LHCN-M2 (cell line): ENCODE data around the gene FAM168A. TPM values are rescaled to one million over a fixed set of nuclear protein-coding genes. Genes with fewer than 3 reads are reported as not detected.

Experiments
- DNase-seq: peaks from one replicate; pipeline ENCODE4 v3.0.0-alpha.2; 2012; ENCODE audit warnings: low read depth
- total RNA-seq: library from RNA; depleted of rRNA; stranded (reverse); fragments of >200 nt; gene quantifications from 2 replicates; pipeline ENCODE4 v1.2.3, GENCODE V29; 2014

The FAM168A gene
- total RNA-seq, 1 experiment from 2014 or later, result 23.7 TPM

DNA sequence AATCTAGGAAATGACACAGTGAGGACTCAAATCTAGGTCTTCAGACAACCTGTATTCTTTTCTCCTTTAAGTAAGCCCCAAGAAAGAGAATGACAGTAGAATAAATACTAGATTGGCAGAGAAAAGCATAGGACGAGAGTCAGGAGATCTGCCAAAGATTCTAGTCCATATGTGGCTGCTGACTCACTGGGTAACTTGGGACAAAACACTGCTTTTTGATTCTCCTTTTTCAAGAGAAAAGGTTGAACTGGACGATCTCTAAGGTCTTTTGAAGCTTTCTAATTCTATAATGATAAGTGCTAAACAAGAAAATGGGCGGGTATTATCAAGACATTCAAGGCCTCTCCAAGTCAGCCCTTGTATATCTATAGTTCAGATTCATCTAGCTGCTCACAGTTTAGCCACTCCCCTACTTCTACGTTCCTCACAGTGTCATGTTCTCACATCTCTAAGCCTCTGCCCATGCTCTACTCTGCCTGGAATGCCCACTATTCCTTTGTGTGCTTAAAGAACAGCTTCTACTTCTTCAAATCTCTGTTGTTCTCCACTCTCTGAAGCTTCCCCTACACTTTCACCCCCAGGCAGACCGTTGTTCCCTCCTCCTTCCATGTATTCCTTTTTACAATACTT lies 168.7 kb downstream of the FAM168A start:
- peak; percentile 41 for DNase-seq

DNA sequence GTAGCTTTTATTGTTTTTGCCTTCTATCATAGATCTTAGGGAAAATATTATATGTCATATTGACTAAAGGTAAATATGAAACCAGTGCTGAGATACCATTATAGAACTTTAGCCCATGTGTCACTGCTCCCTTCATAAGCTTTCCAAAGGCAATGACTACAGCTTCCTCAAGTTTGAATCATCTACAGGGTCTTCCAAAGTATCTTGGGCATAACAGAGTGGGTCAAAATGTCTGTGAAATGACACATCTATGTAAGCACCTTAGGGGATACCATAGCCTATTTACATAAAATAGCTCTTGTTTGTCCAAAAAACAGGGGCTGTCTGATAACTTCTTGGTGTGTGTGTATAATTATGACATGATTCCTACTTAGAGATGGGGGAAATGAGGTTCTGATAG lies 169.2 kb downstream of the FAM168A start:
- DNase-seq, result no peak

DNA sequence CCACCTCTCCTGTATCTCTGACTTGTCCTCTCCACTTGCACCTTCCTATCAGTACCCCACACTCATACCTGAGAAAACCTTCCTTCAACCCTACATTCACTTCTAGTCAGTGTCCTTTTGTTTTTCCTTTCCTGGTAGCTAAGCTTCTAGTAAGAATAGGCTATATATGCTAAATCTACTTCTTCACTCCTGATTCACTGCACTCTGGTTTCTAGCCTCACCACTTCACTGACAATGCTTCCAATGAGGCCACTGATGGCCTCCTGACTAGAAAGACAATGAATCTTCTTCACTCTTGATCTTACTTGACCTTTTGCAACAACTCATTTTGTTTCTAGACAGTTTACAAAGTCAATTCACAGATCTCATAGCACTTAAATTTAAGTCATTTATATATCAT lies 169.7 kb downstream of the FAM168A start:
- DNase-seq, result no peak

DNA sequence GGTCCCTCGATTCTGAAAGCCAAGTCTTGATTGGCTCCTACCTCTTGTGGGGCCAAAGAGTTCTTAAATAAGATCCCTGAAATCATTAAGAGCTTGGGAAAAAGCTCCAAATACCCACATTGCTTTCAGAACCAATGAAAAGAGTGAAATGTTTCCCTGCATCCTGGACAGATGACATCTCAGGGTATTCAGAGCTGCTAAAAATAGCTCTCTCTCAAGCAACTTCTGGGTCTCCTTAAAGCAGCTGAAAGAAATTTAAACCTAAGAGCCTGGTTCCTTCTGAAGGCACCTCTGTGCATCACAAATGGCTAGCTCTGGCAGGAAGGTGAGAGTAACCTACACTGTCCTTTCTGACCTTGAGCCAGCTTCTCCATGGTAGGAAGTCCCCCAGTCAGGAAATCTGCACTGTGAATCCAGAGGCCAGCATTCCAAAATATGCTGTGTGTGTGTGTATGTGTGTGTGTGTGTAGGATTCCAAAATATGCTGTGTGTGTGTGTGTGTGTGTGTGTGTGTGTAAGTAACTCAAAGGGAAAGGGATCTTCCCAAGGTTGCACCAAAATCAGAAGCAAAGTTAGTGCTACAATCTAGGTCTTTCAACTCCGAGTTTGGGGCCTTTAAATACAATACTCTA lies 171.6 kb downstream of the FAM168A start:
- DNase-seq, result peak; percentile 28

DNA sequence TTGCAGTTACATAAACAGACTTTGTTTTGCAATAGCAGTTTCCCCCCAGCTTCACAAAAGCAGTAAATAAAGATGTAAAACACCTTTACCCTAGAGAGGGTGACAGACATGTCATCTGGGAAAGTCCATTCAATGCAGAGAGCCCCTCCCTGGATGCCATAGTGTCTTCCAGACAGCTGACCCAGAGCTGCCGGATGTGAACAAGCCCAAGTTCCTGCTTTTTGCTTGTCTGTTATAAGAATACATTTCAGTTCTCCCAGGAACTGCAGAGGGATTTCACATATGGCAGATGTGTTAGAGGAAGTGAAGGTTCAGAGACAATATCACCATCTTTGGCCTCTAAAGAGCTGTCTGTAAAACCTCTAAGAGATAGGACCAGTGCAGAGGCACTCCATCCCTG lies 172.8 kb downstream of the FAM168A start:
- DNase-seq, result no peak

DNA sequence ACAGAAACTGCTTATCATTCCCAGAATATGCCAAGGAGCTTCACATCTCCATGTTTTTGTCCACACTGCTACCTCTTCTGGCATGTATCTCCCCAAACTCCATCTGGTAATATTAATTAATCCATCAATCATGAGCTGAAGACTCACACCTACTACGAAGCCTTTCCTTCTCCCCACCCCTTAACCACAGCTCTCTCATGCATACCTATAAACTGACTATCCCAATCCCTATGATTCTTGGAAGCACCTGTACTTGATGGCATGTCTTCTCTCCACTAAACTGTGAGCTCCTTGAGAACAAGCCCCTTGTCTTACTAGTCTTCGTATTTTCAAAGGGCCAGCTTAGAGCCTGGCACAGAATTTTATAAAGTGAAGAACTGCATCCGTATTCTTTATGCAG lies 174.4 kb downstream of the FAM168A start:
- DNase-seq, result no peak

DNA sequence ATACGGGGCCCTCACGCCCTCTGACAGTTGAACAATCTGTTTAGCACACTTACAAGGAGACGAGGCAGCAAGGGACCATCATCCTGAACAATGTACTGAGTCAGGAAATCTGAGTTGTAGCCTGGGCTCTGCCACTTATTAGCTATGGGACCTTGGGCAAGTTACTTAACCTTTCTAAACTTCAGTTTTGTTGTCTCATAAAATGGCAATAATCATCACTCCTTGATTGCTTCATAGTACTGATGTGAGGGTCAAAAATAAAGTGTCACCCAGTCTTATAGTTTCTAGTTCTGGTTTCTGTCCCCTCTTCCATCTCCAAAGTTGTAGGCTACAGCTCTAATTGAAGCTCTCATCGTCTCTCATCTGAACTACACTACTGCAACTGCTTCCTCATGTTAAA lies 175.0 kb downstream of the FAM168A start:
- DNase-seq, result no peak

DNA sequence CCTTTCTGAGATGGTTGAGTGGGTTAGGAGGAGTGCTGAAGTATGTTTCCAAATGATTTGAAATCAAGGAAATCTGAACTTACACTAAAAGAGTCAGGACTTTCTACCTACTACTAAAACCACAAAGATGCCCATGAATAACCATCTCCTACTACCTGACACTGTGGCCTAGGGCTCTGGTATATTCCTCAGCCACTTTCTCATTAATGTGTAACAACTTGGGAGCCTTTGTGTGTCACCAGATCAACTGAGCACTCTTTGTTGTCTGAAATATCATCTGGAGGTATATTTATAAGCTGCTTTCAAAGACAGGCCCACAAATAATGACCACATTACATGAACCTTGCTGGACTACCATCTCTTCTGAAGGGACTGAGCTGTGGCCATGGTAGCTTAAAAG lies 177.8 kb downstream of the FAM168A start:
- DNase-seq, result no peak

DNA sequence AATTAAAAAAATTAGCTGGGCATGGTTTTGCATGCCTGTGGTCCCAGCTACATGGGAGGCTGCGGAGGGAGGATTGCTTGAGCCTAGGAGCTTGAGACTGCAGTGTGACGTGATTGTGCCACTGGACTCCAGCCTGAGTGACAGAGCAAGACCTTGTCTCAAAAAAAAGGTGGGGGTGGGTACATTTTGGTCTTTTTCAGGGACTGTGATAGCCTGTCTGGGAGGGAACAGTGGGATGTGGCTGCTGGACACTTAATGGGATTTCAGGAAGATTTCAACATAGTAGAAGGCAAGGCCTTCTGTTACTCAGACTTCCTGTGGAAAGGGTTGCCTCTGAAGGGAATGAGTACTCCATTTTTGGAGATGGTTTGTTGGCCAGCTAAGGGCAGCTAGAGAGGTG lies 181.1 kb downstream of the FAM168A start:
- DNase-seq, result no peak

DNA sequence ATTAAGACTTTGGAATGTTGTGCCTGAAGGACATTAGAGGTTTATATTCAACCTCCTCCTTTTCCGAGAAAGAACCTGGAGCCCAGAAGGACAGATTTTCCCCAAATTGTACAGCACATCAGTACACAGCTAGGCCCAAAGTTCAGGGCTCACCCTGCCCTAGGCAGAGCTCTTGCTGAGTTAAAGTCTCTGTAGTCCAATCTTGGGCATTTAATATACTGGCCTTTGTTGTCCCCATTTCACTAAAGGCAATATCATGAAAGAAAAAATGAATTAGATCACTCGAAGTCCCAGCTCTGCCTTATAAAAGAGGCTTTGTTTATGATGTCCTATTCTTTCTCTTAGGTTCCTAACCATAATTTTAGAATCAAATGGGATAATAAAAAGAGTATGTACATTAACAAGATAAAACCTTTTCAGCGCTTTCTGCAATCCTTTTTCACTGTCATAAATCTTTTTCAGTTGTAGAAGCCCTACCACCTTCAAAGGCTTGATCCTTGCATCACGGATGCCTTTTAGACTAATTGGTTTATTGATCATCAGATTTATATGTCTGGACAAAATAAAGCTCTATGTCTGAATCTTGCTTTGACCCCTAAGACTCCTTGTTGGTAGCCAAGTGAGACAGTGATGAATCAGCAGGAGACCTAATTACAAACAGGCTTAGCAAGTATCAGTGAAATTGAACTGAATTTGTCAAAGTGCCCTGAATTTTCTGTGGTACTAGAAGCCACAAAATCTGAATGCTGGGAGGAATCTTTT lies 181.9 kb downstream of the FAM168A start:
- no peak for DNase-seq

DNA sequence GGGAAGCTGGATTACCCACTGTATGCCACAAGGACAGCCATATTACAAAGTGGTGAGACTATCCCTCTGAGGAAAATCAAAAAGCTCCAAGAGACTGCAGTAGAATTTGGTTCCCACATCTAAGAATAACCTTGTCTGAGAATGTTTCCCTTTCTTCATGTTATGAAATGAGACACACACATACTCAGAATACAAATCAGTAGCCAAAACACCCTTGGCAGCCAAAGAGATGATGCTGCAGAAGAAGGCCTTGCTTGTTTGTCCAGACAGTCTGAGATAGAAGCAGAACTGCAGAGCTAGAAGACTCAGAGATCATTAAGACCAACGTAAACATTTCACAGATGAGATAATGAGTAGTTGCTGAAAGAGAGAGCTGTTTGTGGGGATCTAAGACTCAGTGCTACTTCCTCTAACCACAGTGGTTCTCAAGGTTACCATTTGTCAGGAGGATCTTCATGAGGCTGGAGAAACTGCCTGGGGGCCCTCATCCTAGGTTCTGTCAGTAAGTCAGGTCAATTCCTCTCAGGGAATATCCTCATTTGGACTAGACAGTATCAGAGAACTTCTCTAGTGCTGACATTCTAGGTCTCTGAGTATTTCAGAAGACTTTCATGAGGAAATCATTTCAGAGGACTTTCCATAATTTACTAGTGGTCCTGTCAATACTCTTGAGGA lies 182.8 kb downstream of the FAM168A start:
- DNase-seq, result peak; percentile 43

DNA sequence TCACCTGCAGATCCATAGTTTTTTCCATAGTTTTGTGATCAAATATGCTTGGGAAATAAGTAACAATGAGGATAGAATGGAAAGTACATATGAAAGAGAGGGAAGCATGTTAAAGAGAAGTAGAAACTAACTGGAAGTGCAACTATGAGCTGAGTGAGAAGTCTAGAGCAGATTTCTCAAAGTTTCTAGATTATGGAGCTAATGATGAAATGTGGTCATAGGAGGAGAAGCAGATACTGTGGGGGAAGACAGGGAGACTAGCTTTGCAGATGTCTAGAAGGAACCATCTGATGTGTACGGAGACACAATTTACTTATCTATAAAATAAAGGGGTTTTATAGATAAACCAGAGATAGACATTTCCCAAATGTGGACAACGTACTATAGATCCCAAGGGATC lies 184.7 kb downstream of the FAM168A start:
- no peak for DNase-seq

DNA sequence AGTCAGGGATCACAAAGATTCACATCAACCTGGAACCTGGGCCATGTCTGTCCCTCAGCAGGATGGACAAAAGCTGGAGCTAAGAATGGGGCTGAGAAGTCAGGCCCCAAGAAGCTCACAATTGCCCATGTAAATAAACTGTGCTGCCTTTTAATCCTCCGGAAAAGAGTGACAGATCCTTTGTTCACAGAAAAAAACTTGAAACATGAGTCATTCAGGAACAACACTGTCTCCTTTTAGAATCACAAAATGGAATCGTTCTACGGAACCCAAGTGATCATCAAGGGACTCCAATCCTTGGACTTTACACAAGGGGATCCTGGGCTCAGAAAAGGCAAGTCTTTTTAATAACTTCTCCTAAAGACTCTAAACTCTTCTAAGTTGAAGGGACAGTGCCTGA lies 185.6 kb downstream of the FAM168A start:
- DNase-seq, result peak; percentile 57

DNA sequence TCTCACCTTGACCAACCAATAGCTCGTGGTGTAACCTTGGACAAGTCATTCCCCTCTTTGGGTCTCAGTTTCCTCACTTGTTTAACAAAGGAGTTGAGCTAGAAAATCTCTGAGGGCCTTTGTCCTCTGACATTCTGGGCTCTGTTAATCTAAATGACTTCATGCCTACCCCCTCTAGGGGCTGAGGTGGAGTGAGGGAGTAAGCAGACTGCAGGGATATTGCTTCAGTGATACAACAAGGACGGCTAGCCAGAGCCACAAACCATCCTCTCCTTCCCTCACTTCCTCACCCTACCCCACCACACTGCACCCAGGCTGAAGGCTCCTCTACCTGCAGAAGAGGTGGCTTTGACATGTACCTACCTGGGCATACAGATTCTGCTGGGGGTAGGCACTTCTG lies 186.9 kb downstream of the FAM168A start:
- no peak for DNase-seq

DNA sequence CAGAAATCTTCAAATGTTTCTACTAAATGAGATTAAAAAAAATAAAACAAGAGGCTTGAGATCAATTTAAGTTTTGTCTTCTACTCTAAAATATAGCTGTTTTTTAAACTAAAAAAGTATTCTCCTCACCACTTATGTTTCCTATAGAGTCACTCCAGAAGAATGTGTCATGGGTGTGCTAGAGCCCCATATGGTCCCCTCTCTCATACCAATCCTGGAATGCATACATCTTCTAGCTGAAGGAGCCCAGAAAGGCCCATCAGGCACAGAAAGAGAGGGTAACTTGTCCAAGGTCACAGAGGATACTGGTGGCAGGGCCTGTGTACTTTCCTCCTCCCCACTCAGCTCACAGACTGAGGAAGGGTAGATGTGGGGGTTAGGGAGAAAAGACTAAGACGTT lies 187.3 kb downstream of the FAM168A start:
- DNase-seq, result no peak

DNA sequence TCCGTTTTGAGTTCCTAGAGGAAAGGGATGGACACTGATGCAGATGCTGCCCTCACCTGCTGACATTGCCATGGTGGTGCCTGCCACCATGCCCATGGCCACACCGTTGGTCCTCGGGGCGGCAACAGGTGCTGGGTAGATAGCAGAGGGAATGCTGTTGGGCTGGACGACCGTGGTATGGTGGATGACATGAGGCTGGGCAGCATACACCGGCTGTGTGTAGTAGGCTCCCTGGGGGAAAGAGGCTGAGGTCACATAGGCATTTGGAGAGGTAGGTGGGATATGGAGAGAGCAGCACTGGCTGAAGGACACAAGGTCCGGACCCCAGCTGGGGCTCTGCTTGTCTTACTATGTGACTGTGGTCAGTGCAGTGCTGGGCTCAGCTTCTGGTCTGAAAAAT lies 188.5 kb downstream of the FAM168A start:
- DNase-seq, result no peak

DNA sequence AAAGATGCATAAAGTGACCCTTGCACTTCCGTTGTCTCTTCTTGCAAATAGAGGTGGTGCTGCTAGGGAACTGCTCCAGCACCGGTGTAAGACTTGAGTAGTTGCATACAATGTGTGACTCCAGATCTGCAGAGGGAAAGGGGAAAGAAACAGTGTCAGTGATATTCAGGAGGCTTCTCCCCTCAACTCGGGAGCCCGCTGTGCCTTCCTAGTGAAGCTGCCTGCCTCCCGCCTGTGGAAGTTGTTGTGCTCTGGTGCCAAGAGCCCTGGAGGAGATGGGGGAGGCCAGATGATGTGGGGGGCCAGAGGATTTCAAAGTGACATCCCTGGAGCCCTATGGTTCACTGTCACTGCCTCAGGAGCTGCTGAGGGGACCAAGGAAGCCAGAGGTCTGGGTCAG lies 191.3 kb downstream of the FAM168A start:
- no peak for DNase-seq

DNA sequence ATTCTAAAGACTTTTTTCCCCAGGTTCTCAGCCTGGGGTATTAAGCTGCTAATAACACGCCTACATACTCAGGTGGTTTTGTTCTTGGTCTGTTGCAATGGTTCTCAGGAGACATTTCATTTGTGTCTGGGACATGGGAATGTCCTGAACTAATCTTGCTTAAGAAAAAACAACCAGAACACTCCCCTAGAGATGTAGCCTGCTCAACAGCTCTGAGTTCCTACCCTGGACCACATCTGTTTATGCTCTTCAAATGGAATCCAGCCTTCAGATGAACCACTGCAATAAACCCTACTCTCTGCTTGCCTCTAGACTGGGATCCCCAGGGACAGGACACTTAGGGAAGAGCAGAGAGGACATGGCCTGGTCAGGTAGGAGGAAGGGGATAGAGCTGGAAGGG lies 191.8 kb downstream of the FAM168A start:
- no peak for DNase-seq

DNA sequence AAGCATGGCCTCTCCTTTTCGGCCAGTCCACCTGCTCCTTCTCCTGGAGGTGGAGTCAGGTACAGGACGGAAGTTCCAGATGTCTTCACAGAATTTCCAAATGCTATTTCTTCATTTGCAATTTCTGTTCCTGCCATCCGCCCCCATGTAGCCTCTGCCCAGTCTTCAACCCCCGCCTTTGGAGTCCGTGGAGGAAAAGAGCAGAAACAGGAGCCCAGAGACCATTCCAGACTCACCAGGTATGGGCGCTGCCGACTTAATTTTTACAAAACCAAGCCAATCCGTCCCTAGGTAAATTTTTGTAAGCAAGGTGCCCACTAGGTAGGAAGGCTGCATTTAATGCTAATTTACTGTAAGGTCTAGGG lies 192.8 kb downstream of the FAM168A start:
- DNase-seq, result no peak

DNA sequence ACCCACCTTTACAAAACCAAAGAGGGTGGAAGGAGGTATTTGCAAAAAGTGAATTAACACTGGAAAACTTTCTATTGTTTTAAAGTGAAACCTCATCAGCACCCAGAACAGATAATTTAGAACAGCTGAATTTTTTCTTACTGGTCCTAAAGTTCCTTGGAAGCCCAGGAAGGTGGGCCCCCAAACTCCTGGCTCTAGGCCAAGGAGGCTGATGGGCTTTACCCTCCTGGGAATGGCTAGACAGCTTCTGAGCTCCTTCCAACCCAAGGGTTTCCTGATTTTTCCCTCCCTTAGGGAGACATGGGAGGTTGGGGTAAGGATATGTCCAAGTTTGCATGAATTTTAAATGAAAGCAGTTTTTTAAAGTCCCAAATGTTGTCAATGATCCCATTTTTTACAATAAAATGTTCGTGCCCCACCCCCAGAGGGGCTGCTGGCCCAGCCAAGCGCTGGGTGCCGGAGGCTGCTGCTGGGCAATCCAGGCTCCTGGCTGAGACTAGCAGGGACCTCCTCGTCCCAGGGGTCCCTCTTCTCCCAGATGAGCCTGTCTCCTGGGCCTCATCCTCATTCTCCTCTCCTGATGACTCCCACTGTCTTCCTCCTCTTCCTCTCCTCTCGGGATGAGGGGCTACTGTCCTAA lies 193.3 kb downstream of the FAM168A start:
- DNase-seq, result no peak

DNA sequence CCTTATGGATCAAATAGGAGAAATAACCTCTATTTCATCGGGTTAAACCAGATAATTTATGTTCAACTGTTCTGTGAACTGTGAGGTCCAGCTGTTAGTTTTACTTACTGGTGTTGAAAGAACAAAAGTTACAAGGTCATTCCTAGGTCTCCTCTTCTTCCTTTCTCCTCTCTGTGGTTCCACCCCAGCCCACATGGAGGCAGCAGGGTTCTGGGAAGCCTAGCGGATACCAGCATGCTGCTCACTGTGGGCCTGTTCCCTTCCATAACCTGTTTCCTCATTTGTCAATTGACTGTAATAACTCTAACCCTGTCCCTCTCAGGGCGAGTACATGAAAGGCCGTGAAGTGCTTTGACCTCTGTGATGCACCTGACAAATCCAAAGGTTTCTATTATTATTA lies 193.9 kb downstream of the FAM168A start:
- DNase-seq, result peak; percentile 74

DNA sequence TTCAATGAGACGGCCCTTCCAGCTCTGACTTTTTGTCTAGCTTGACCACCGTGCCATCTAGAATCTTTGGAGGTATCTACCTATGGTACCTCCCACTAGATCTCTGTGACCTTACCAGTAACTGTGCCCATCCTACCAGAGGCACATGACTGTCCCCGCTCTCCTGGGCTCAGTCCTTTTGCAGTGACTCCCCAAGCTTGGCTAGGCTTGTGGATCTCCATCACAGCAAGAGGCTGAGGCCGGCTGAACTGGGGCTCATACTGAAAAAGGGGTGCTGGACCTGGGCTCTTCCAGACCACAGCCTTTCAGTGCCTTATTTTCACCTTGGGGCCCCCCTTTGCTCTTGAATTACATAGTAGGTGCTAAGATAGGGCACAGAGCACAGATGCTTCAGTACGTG lies 194.4 kb downstream of the FAM168A start:
- no peak for DNase-seq
